ENCODE data around the gene PRSS27.

DNA sequence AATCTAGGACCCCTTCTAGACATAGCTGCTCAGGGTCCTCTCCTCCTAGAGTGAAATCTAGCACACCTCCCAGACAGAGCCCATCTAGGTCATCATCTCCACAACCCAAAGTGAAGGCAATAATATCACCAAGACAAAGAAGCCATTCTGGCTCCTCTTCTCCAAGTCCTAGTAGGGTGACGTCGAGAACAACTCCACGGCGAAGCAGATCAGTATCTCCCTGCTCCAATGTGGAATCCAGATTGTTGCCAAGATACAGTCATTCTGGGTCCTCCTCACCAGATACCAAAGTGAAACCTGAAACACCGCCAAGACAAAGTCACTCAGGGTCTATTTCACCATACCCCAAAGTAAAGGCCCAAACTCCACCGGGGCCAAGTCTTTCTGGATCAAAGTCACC, 43.1 kb upstream of the PRSS27 start:
- TF ChIP-seq, protein P1, sequence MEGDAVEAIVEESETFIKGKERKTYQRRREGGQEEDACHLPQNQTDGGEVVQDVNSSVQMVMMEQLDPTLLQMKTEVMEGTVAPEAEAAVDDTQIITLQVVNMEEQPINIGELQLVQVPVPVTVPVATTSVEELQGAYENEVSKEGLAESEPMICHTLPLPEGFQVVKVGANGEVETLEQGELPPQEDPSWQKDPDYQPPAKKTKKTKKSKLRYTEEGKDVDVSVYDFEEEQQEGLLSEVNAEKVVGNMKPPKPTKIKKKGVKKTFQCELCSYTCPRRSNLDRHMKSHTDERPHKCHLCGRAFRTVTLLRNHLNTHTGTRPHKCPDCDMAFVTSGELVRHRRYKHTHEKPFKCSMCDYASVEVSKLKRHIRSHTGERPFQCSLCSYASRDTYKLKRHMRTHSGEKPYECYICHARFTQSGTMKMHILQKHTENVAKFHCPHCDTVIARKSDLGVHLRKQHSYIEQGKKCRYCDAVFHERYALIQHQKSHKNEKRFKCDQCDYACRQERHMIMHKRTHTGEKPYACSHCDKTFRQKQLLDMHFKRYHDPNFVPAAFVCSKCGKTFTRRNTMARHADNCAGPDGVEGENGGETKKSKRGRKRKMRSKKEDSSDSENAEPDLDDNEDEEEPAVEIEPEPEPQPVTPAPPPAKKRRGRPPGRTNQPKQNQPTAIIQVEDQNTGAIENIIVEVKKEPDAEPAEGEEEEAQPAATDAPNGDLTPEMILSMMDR (IDR thresholded peaks at IDR 0.05; ENCODE audit: insufficient read depth, low read depth, low read length): no peak
- no peak for TF ChIP-seq EZH2 (IDR thresholded peaks at IDR 0.05; ENCODE audit: insufficient read depth, low read length)

Measured in astrocyte (in vitro differentiated cells and primary cell).